Activated naive CD8-positive, alpha-beta T cell treated with anti-CD3 and anti-CD28 coated beads, Interleukin-2, amount 50 U/mL, for 16 hours (primary cell): Measurements from ENCODE around the gene C1QL1.

Source experiments
- DNase-seq: peaks from one replicate; pipeline ENCODE4 v3.0.0-alpha.2; 2020; ENCODE audit warnings: low read depth, low spot score

C1QL1 gene

DNA sequence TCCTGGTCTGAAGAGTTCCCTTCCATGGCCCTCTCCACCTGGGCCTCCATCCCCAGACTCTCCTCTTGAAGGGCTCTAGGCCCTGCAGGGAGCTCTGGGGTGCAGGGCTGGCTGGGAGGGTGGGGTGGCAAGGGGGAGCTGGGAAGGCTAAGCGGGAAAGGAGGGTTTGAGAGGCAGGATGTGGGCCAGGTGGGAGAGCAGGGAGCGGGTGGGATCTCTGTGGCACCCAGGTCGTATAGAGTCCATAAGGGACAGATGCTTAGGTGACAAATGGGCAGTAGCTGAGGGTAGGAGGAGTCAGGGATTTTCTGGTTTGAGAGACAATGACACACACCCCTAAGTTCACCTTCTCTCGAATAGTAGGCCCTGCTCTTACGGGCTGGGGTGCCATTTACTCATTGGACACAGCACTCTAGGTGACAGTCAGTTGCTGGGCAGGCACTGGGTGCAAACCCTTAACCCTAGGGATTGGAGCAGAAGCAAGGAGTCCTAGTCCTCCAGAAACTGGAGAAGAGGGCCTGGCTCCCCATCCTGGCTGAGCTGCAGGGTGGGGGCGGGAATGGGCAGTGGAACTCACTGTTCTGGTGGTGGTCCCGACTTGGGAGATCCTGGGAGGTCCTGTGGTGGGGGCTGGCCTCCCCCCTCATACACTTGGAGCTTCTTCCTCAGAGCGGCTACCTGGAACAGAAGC lies 35.9 kb downstream of the C1QL1 start:
- no peak for DNase-seq

GRCh38 chr17:44931376-44931775 lies 36.7 kb downstream of the C1QL1 start:
- DNase-seq = no peak

DNA sequence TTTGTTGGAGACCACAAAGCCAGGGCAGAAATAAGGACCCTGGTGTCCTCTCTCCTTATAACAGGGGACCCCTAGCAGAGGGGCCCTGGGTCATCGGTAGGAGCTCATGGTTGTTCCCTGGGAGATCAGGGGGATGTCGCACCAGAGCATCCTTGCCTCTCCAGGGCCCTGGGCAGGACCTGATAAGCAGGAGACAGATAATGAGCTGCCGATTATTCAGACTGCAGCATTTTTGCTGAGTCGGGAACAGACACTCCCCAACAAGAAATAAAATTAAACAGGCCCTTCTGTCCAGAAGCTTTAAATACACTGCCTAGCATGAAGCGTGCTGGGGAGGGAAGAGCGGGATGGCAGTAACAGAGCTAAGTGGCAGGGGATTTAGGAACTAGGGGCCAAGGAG lies 37.4 kb downstream of the C1QL1 start:
- DNase-seq = no peak

DNA sequence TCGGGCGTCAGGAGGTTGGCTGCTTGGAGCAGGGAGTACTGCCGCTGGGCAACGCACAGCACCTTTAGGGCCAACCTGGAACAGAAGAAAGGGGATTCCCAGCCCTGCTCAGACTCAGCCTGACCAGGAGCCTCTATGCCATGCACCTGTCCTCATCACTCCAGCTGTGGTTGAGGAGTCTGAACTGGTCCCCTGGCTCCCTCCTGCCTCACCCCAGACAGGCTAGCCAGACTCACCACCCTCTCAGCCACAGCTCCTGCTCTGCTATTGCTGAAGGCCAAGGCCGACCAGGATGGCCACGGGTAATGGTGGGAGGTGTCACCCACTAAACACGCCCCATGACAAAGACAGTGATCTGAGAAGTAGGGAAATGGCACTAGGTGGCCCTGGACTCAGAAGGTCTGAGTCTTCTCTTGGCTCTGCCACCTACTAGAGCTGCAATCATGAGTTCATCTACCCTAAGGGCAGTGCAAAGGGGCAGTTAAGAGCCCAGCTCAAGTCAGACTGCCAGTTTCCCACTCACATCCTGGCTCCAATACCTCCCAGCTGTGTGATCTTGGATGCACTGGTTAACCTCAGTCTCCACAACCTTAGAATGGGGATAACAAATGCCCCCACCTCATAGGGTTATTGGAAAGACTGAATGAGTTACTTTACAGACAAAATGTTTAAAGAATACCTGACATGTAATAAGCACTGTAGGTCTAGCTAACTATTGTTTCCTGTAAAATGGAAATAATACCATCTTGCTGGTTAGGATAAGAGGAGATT lies 39.0 kb downstream of the C1QL1 start:
- DNase-seq = no peak

DNA sequence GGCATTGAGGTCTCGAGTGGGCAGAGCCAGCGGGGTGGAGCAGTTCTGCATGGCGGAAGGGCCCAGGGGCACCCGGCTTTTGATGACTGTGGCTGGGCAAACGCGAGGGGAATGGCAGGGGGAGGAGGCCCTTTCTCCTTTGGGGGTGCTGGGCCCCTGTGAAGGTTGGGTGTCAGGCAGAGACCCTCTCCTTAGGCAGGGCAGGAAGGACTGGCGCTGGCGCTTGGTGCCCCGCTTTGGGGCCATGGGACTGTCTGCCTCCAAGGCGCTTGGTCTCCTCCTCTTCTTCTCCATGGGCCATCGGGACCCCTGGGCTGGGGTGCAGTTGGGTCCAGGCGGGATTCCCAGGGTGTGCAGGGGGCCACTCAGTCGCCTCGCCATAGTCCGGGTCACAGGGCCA lies 40.0 kb downstream of the C1QL1 start:
- no peak for DNase-seq

- DNase-seq = no peak
Measured at GRCh38 chr17:44927696-44928095, 40.4 kb downstream of the C1QL1 start.

GRCh38 chr17:44926821-44927525 lies 41.1 kb downstream of the C1QL1 start:
- DNase-seq = no peak

DNA sequence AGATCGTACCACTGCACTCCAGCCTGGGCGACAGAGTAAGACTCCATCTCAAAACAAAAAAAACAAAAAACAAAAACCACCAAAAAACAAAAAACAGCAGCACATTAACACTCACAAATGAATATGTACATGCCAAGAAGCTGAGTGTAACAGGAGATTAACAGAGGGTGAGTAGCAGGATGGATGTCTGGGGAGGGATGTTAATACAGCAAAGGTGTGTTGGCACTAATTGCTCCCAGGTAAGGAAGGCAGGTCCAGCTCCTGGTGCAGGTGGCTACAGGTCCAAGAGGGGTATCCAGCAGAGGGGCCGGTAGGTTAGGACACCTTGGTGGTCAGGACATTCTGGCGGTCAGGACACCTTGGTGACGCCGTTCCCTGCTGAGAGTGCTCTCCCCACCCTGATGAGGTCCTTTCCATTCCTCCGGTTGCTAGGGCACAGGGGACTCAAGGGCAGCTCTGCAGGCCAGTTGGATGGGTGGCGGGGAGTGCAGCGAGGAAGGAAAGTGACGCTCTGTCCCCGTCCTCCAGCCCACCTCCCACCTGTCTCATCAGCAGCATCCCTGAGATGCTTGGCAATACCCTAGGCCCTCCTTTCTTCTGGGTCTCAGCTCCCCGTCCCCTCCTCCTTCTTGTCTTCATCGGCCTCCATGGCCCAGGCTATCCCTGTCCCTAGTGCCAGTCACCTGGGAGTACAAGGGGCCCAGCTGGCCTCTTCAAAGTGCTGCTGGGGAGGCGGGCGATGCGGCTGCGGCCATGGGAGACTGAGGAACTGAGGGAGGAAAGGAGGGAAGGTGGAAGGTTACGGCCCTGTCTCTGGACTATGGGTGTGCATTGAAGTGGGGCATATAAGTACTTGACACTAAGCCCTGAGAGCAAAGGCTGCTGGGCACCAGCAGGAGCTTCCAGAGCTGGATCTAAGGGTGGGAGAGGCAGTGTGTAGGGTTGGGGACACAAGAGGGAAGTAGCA lies 42.1 kb downstream of the C1QL1 start:
- DNase-seq = no peak

DNA sequence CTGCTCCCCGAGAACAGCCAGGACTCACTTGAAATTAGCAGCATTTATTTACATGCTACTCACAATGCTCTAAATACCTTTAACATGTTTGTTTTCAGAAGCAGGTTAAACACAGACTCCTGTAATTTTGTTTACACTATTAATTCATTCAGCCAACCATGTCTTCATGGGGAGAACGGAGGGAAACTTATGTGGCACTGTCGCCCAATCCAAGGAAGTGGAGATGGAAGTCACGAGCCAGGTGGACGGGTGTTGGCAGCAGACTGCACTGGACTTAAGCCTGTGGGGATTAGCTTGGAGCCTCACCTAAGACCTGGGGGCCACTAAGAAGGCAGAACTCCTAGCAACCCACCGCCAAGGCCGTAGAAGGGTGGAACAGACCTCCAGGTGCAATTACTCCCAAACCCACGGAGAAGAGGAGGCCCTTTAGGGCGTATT lies 44.0 kb downstream of the C1QL1 start:
- no peak for DNase-seq

GRCh38 chr17:44922746-44923470 lies 45.2 kb downstream of the C1QL1 start:
- no peak for DNase-seq

DNA sequence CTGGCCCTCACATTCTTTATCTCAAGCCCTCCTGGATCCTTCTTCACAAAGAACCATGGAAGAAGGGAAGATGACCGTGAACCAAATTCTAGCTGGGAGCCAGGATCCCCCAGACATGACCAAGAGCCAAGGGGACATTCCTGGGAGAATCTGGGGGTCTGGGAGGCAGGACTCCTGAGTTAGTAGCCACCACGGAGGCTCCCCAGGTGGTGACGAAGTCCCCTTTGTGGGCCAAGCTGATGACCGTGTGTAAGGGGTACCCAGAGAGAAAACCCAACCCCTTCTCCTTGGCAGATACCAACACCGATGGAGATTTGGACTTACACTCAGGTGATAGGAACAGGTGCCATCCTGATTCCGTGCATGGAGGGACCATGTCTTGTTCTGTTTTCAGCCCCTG lies 46.0 kb downstream of the C1QL1 start:
- no peak for DNase-seq

GRCh38 chr17:44921122-44921882 lies 46.8 kb downstream of the C1QL1 start:
- no peak for DNase-seq

DNA sequence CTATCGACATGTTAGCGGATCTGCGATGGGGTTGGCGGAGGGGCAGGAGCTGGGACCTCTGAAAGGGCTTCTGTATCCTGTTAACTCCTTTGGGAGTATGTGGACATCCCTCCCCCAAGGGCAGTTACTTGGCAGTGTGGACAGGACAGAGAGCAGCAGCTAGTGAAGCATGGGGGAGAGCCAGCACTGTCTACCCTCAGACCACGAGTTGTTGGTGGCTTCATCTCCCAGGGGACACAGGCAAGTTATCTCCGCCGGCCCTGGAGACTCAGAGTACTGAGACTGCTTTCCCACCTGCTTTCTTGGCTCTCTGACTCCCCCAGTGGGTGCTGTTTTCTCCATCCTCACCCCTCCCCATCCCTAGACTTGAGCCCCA lies 47.5 kb downstream of the C1QL1 start:
- no peak for DNase-seq

- DNase-seq = no peak
Measured at GRCh38 chr17:44919885-44920564, 48.1 kb downstream of the C1QL1 start.

DNA sequence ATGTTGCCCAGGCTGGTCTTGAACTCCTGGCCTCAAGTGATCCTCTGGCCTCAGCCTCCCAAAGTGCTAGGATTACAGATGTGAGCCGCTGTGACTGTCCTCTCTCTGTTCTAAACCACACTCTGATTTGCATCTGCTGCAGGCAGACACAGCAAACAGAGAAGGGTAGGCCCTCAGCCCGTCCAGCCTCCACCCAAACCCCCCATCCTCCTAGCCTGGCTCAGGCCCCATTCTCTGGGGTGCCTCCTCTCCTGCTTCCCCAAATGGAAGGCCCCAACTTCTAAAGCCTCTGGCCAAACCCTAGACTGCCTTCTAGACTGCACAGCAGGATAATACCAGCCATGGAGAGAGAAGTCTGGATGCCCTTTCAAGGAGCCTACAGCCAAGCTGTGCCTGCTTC lies 48.7 kb downstream of the C1QL1 start:
- no peak for DNase-seq

- DNase-seq = no peak
Measured at GRCh38 chr17:44918006-44918405, 50.1 kb downstream of the C1QL1 start.

DNA sequence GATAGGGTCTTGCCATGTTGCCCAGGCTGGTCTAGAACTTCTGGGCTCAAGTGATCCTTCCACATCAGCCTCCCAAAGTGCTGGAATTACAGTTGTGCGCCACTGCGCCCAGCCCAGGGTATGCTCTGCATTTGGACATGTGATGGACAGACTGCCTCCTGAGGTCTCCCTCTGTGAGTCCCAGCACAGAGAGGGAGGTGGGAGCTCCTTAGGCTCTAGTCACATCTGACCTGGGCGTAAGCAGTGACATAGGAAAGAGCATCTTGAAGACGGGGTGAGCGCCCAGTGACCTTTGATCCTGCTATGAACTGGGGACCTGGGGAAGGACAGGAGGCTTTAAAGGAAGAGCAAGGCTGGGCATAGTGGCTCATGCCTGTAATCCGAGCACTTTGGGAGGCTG lies 50.6 kb downstream of the C1QL1 start:
- no peak for DNase-seq

DNA sequence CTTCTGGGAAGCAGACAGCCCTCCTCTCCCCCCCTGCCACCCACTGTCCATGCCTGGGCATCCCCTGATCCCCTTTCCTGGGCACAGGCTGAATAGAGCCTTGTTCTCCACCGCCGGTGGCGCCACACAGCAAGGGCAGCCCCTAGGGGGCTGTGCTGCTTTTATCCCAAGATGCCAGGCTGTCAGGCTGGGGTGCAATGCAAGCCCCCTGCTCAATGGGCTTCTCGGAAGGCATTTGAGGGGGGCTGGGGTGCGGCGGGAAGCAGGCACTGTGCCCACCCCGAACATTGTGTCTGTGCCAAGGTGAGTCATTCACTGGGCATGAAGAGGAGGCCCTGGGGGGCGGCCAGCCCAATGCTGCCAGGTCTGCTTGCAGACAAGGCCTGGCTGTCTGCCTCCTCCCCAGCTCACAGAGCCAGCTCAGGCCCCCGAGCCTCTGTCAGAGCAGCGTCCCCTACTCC lies 51.3 kb downstream of the C1QL1 start:
- no peak for DNase-seq
